Nephron (organoid): ENCODE results near the gene CACNA1C.

Experiments
- H3K27ac Mint-ChIP-seq, 3 experiments: 2 replicates each; pipeline ENCODE4 v1.8.0; 2020; ENCODE audit warnings: mixed read lengths in 3 of 3, mild to moderate bottlenecking in 2 of 3, moderate library complexity in 1 of 3
- H3K27me3 Mint-ChIP-seq: 2 replicates; pipeline ENCODE4 v1.8.0; 2021; ENCODE audit warnings: low read depth, mild to moderate bottlenecking, moderate library complexity, mixed read lengths
- H3K36me3 Mint-ChIP-seq: 2 replicates; pipeline ENCODE4 v1.8.0; 2020; ENCODE audit warnings: low read depth, mixed read lengths
- H3K4me1 Mint-ChIP-seq: 2 replicates; pipeline ENCODE4 v1.8.0; 2020; ENCODE audit warnings: mixed read lengths
- H3K4me3 Mint-ChIP-seq, 3 experiments: 2 replicates each; pipeline ENCODE4 v1.8.0; 2020; ENCODE audit warnings: mild to moderate bottlenecking in 3 of 3, mixed read lengths in 3 of 3, moderate library complexity in 2 of 3
- H3K9me3 Mint-ChIP-seq: 2 replicates; pipeline ENCODE4 v1.8.0; 2020; ENCODE audit warnings: mixed read lengths
- TF ChIP-seq, protein P1 (sequence below), 3 experiments: fragments of 200-600 bp; sonication (generic); IDR thresholded peaks; one replicate each; pipeline ENCODE4 v1.5.0; 2021; ENCODE audit warnings: antibody characterized with exemption in 3 of 3; ENCODE audit not compliant: unreplicated experiment in 3 of 3

The CACNA1C gene

DNA sequence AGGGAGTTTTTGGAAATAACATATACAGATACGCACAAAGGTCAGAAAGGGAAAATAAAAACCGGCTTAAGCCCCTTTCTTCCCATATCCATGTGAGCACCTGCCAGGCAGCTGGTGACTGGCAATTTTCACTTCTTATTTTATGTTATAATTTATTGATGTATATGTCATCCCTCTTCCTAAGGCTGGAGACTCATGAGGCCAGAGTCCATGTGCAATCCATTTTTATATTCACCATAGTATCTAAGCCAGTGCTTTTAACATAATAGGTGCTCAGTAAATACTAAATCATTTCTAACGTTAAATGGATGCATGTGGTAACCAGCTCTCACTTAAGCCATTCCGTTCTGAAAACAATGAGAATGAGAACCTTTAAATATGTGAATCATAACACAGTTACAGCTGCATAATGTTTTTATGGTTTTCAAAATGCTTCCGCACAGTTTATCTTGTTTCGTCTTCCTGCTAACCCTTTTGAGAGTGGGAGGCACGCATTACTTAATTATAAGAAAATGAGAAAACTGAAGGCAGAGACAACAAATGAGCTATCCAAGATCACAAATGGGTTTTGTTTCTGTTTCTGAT lies 178.3 kb downstream of the CACNA1C start:
- Mint-ChIP-seq H3K27me3 (no peaks in the 10 kb centered on the region), H3K4me1 (peaks cover 25% of the 10 kb centered on the region), H3K4me3 (no peak overlapping the region), H3K36me3 (no peaks in the 10 kb centered on the region), H3K27ac (peak overlapping the region in 2 of 3 experiments; percentile 44 to 48), H3K9me3 (no peaks in the 10 kb centered on the region)
- TF ChIP-seq, protein P1, sequence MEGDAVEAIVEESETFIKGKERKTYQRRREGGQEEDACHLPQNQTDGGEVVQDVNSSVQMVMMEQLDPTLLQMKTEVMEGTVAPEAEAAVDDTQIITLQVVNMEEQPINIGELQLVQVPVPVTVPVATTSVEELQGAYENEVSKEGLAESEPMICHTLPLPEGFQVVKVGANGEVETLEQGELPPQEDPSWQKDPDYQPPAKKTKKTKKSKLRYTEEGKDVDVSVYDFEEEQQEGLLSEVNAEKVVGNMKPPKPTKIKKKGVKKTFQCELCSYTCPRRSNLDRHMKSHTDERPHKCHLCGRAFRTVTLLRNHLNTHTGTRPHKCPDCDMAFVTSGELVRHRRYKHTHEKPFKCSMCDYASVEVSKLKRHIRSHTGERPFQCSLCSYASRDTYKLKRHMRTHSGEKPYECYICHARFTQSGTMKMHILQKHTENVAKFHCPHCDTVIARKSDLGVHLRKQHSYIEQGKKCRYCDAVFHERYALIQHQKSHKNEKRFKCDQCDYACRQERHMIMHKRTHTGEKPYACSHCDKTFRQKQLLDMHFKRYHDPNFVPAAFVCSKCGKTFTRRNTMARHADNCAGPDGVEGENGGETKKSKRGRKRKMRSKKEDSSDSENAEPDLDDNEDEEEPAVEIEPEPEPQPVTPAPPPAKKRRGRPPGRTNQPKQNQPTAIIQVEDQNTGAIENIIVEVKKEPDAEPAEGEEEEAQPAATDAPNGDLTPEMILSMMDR (IDR thresholded peaks at IDR 0.05; ENCODE audit: unreplicated experiment in 3 of 3): no peak

GRCh38 chr12:2231956-2232355 lies 179.2 kb downstream of the CACNA1C start:
- H3K4me1 Mint-ChIP-seq: peaks cover 25% of the 10 kb centered on the region
- no peaks in the 10 kb centered on the region for H3K36me3 Mint-ChIP-seq
- H3K9me3 Mint-ChIP-seq: no peaks in the 10 kb centered on the region
- no peak overlapping the region for H3K27ac Mint-ChIP-seq
- TF ChIP-seq, protein P1 (IDR thresholded peaks at IDR 0.05; ENCODE audit: unreplicated experiment in 3 of 3): no peak
- H3K4me3 Mint-ChIP-seq: no peak overlapping the region
- H3K27me3 Mint-ChIP-seq: peaks cover 6% of the 10 kb centered on the region

DNA sequence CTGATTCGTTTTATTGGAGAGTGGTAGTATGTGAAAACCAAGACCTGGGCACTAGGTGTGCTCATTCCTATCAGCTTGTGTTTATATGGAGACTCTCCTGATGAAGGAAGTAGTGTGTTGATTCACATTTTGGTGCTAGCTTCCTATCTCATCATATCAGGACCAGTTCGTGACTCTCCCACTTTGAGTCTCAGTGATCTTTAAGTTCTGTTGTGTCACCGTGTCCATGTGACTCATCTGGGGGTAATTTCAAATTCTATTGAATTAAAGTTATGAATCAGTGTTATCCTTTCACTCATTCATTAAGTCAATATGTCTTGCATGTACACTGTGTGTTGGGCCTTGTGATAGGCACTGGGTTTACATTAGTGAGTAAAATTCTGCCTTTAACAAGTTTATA lies 180.2 kb downstream of the CACNA1C start:
- H3K4me1 Mint-ChIP-seq: peaks cover 27% of the 10 kb centered on the region
- H3K36me3 Mint-ChIP-seq: no peaks in the 10 kb centered on the region
- TF ChIP-seq, protein P1 (IDR thresholded peaks at IDR 0.05; ENCODE audit: unreplicated experiment in 3 of 3): no peak
- no peaks in the 10 kb centered on the region for H3K9me3 Mint-ChIP-seq
- peaks cover 7% of the 10 kb centered on the region for H3K27me3 Mint-ChIP-seq
- no peak overlapping the region for H3K4me3 Mint-ChIP-seq
- no peak overlapping the region for H3K27ac Mint-ChIP-seq

DNA sequence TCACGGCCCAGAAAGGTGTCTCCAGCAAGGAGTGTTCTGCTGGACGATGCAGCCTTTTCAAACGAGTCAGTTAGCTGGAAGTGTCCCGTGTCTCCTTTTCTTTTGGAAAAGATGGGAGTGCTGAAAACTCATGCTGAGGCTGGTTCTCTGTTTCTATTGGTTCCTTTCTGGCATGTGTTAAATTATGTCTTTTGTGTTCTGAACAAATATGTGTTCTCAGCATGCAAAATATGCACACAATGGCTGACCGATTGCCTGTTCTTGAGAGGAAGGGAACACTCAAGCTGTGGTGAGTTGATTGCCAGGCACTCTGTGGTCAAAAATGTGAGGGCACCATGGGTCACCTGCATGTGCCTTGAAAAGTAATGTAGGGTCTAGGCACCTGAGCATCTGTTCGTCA lies 181.3 kb downstream of the CACNA1C start:
- H3K4me1 Mint-ChIP-seq: peaks cover 30% of the 10 kb centered on the region
- no peaks in the 10 kb centered on the region for H3K9me3 Mint-ChIP-seq
- no peaks in the 10 kb centered on the region for H3K36me3 Mint-ChIP-seq
- peaks cover 7% of the 10 kb centered on the region for H3K27me3 Mint-ChIP-seq
- H3K4me3 Mint-ChIP-seq: no peak overlapping the region
- TF ChIP-seq, protein P1 (IDR thresholded peaks at IDR 0.05; ENCODE audit: unreplicated experiment in 3 of 3): no peak
- no peak overlapping the region for H3K27ac Mint-ChIP-seq

DNA sequence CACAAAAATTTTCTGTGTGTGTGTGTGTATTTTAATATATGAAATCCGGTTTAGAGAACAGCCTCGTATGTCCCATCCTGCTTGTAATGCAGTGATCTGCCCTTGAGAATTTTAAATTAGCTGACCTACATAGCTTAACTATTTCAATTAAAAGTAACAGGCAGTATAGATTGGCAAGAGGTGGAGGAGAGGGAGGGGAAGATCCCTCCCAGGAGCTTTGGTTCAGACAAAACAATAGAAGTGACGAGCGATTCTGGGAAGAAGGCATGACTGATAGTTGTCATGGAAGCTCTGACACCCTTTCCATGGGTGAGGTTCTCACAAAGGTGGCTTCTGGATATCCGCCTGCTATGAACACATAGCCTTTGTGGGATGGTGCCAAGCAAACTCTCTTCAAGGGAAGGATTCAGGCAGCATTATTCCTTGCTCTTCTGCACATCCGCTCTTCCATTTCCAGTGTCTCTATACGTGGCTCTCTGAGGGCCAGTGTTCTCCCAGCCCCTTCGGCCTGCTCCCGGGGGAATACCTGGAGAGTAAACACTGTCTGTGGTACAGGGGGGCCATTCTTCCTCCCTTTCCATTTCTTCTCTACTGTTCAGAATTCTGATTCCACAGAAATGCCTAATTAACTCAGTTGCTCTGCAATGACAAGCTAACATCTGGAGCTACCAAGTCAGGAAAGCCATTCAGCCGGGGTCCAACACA lies 182.0 kb downstream of the CACNA1C start:
- no peaks in the 10 kb centered on the region for H3K9me3 Mint-ChIP-seq
- peaks cover 7% of the 10 kb centered on the region for H3K27me3 Mint-ChIP-seq
- no peak overlapping the region for H3K27ac Mint-ChIP-seq
- no peaks in the 10 kb centered on the region for H3K36me3 Mint-ChIP-seq
- peaks cover 25% of the 10 kb centered on the region for H3K4me1 Mint-ChIP-seq
- TF ChIP-seq, protein P1 (IDR thresholded peaks at IDR 0.05; ENCODE audit: unreplicated experiment in 3 of 3): no peak
- no peak overlapping the region for H3K4me3 Mint-ChIP-seq
